ENCODE data around the gene NPW. TPM values are rescaled to one million over a fixed set of nuclear protein-coding genes. Genes with fewer than 3 reads are reported as not detected.

Gene NPW
- under 0.01 TPM in 1 of 2 replicates, not detected in the other for total RNA-seq

DNA sequence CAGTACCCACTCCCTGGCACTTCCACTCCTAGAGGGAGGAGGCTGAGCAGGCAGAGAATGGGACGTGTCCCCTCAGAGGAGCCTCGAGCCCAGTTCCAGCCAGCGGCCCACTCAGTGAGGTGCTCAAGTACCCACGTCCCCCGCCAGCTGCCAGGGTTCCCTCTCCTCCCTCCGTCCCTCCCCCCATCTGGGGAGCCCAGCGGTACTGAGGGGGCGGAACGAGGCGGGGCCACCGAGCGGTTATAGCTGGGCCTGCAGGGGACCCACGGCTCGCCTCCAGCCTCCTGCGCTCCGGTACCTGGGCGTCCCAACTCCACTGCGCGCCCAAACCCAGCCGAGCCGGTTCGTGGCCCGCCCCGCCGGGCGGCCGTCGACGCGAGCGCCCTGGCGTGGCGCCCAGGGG is at the start of gene NPW:
Gene NPW (plus strand): TSS at position 268 of the 403 bp plus-strand sequence.

DNA sequence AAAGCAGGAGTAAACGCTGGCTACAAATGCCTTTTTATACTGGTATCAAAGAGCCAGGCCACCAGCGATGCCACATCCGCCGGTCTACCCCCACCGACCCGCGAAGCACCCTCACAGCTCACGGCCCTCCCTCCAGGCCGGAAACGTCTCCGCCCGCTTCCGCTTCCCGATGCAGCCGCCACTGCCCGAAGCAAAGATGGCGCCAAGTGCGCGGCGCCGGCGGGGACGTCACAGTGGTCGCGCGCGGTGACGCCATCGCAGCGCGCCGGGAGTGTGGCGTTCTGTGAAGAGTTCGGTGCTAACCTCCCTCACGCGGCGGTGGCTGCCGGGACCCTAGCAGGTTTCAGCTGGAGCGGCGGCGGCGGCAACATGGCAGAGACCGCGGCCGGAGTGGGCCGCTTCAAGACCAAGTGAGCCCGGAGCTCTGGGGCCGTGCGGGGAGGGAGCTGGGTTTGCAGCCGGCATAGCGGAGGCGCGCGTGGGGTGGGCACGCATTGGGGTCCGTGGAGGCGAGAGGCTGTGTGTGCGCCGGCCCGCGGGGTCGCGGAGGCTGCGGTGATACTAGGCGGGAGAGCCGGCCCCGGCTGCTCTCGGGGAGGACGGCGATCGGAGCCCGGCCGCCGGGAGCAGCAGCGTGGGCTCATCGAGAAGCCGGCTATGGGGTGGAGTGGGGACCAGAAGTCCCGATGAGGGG is 47.6 kb upstream of the NPW start, which contains the start of gene TBL3:
Gene TBL3 (plus strand): TSS at position 258 of the 694 bp plus-strand sequence. CDS start 112 bp downstream, at position 370.

DNA sequence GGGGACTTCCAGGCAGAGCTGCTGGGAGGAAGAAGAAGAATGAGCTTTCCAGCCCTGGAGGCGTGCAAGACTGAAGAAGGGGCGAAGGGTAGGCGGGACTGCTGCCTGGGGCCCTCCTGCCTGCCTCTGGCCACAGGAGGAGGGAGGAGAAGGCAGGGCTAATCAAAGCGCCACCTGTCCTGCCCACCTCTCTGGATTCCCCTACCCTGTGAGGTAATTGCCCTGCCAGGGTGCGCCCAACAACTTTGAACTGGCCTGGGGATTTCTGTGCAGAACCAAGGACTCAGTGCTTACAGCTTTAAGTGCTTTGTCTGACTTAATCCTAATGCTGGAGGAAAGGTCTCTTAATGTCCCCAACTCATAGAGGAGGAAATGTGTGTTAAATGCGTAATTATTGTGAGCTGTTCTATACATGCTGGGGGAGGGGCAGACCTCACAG is 38.2 kb upstream of the NPW start, which contains the start of gene NOXO1:
Gene NOXO1 (minus strand): TSS at position 72 of the 439 bp plus-strand sequence. CDS start 290 bp downstream, outside the sequence.

DNA sequence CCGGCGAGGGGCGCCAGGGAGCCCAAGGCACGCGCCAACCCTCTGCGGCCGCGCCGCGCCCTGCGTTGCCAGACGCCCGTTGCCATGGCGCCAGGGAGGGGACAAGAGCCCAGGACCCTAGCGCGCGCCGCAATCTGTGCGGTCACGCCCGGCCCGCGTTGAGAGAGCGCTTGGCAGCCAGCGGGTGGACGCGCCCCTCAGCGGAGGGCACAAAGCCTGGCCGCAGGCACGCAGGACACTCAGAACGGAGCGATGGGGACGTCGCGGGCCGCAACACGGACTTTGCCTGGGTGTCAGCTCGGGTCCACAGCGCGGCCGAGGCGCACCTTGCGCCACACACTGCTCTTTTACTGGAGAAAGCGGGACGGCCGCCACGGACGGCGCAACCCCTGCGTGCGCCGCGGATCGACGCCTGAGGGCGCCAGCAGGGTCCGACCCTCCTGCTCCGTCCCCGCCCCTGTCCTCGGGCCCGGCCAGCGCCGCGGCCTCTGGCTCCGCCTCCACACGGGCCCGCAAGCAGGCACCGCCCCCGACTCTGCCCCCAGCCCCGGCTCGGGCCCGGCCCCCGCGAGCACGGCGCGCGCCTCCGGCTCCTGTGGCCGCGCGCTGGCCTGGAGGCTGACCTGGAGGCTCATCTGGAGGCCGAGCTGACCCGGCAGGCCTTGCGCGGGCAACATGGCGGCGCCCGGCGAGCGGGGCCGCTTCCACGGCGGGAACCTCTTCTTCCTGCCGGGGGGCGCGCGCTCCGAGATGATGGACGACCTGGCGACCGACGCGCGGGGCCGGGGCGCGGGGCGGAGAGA is 35.8 kb upstream of the NPW start, which contains the start of gene GFER:
Gene GFER (plus strand): TSS at position 650 of the 803 bp plus-strand sequence. CDS start 26 bp downstream, at position 676.

DNA sequence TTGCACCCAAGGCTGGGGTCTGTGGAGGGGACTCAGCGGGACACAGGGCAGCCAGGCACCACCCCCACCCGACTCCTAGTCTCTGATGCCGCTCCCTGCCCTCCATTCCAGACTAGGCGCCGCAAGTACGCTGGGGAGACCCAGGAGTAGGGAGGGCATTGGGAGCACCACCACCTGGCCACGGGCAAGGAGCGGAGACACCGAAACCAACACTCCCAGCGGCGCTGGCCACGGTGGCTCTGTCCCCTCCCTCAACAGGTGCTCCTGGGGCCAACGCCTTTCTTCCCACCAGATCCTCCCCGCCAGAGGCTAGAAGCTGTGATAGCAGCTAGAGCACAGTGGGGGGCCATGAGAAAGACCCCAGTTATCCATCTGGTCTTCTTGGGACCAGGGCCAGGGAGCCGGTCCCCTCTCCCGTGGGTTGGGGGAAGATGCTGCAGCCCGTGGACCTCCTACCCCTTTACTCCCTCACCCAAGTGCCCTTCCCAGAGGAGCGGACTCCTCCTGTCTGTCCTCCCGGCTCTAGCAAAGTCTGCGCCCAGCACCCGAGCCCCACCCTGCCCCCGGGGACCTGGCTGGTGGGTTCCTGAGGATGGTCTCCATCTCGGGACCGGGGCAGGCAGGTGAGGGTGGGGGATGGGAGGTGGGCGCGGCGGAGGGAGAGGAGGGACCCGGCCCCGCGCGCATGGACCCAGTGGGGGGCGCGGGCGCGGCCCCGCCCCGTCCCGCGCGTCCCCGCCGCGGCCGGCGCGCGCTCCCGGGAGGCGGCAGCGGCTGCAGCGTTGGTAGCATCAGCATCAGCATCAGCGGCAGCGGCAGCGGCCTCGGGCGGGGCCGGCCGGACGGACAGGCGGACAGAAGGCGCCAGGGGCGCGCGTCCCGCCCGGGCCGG is 30.1 kb upstream of the NPW start, which contains the start of gene SYNGR3:
Gene SYNGR3 (plus strand): TSS at position 762 of the 892 bp plus-strand sequence. CDS start 133 bp downstream, outside the sequence.

DNA sequence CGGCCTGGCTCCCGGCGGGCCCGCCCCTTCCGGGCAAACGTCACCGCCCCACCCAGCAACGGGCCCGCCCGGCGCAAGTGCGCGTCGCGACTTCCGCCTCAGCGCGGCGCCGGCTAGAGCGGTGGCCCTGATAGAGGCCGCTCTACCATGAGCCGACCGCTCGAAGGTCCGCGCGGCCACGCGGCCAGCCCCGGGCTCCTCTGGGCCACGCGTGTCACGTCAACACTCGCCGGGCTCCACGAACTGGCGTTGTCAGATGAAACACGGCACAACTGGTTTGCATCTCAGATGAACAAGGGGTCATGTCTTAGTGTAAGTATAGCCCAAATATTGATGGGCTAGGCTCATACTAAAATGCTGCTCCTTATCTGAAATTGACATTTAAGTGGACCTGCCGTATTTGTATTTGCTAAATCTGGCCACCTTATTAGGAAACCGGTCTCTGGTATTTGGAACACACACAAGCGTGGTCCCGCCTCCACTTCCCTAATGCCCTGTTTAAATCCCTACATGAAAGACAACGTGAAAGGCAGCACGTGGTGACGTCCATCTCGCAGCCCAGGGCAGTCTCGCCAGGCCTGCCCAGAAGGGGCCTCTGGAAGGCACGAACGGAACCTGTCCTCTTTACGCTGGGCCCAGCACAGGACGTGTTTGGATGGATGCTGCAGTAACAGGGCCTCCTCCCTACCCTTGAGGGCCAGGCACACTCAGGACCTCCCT is 9.6 kb upstream of the NPW start, which contains the start of gene ZNF598:
Gene ZNF598 (minus strand): TSS at position 31 of the 720 bp plus-strand sequence.

DNA sequence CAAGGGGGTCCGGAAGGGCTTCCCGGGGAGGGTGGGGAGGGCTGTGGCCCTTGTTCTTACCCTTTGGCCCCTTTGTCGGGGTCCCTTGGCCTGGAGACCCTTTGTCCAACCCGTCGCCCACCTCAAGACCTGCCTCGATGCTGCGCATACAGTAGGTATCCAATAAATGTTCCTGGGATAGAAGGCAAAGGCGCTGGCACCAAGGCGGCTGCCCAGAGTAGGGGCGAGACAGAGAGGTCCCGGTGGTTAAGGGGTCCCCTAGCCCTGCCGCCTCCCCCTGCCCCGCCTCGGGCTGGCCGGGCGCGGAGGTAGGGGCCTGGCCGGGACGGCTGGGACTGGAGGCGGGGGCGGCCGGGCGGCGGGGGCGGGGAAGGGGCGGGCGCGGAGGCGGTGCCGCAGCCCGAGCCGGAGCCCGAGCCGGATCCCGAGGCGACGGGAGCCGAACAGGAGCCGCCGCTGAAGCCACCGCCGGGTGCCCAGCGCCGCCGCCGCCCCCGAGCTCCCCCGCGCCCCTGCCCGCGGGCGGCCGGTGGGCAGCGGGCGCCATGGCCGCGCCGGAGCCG is 7.0 kb downstream of the NPW start, which contains the start of gene NHERF2:
Gene NHERF2 (plus strand): TSS at position 442 of the 563 bp plus-strand sequence. CDS start 104 bp downstream, at position 546.

DNA sequence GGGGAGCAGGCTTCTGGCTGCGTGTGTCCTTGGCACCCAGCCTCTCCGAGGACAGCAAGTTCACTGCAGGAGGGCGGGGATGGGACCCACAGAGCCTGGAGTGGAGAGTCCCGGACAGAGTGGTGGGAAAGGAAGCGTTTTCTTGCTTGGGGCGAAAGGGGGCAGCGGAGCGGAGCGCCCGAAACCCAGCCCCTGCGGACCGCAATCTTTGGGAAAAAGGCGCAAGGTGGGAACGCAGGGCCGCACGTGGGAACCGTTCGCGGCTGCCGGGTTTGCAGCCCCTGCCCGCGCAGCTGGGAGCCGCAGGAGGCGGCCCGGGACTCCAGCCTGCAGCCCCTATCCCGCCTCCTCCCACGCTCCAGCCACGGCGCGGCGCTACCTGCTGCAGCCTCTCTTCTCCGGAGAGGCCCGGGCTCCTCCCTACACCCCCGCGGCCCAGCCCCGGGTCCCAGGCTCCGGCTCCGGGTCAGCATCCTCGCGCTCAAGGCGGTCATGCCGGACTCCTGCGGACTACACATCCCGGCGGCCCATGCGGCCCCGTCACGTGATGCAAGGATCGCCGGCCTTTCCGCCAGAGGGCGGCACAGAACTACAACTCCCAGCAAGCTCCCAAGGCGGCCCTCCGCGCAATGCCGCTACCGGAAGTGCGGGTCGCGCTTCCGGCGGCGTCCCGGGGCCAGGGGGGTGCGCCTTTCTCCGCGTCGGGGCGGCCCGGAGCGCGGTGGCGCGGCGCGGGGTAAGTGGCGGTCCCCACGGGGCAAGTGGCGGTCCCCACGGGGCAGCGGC is 27.9 kb downstream of the NPW start, which contains the start of the genes NTHL1 and TSC2:
Gene NTHL1 (minus strand): TSS at position 505 of the 786 bp plus-strand sequence. CDS start 11 bp downstream, at position 494.
Gene TSC2 (plus strand): TSS at position 656 of the 786 bp plus-strand sequence. CDS start 631 bp downstream, outside the sequence.

Other genes starting within 250 kb of the NPW start
- 29.6 and 59.5 TPM in 2 replicates for gene NME3, start 248.2 kb upstream of the NPW start, total RNA-seq
- 8.9 and 14.9 TPM in 2 replicates for gene EME2, start 247.0 kb upstream of the NPW start, total RNA-seq
- 50.8 and 76.9 TPM in 2 replicates for gene MRPS34, start 246.7 kb upstream of the NPW start, total RNA-seq
- 35.5 TPM in 2 replicates for gene SPSB3, start 237.2 kb upstream of the NPW start, total RNA-seq
- 48.6 and 66.3 TPM in 2 replicates for gene NUBP2, start 236.8 kb upstream of the NPW start, total RNA-seq
- under 0.01 TPM in 1 of 2 replicates, not detected in the other for gene IGFALS, start 226.1 kb upstream of the NPW start, total RNA-seq
- 56.7 and 77.9 TPM in 2 replicates for gene HAGH, start 193.0 kb upstream of the NPW start, total RNA-seq
- gene FAHD1, start 192.6 kb upstream of the NPW start, total RNA-seq = 83.4 and 95.7 TPM in 2 replicates
- gene MEIOB, start 147.6 kb upstream of the NPW start, total RNA-seq = 0.07 TPM in 1 of 2 replicates, not detected in the other
- gene HS3ST6, start 101.4 kb upstream of the NPW start, total RNA-seq = 0.34 and 0.50 TPM in 2 replicates
- 6.8 and 7.3 TPM in 2 replicates for gene MSRB1, start 76.6 kb upstream of the NPW start, total RNA-seq
- gene RPL3L, start 65.1 kb upstream of the NPW start, total RNA-seq = under 0.01 TPM in 1 of 2 replicates, not detected in the other
- 158 and 171 TPM in 2 replicates for gene NDUFB10, start 60.2 kb upstream of the NPW start, total RNA-seq
- gene RPS2, start 55.0 kb upstream of the NPW start, total RNA-seq = 2,006 and 6,295 TPM in 2 replicates
- gene RNF151, start 52.9 kb upstream of the NPW start, total RNA-seq = not detected in 2 replicates
- 50.2 and 57.3 TPM in 2 replicates for gene TBL3, start 47.7 kb upstream of the NPW start, total RNA-seq
- 0.28 and 1.7 TPM in 2 replicates for gene NOXO1, start 38.3 kb upstream of the NPW start, total RNA-seq
- gene GFER, start 35.6 kb upstream of the NPW start, total RNA-seq = 9.0 and 14.0 TPM in 2 replicates
- 1.1 and 4.4 TPM in 2 replicates for gene SYNGR3, start 29.8 kb upstream of the NPW start, total RNA-seq
- 47.8 and 68.7 TPM in 2 replicates for gene ZNF598, start 10.0 kb upstream of the NPW start, total RNA-seq
- 10.3 and 19.8 TPM in 2 replicates for gene NHERF2, start 7.1 kb downstream of the NPW start, total RNA-seq
- 17.4 and 21.2 TPM in 2 replicates for gene NTHL1, start 28.0 kb downstream of the NPW start, total RNA-seq
- 19.8 and 53.7 TPM in 2 replicates for gene TSC2, start 28.2 kb downstream of the NPW start, total RNA-seq
- gene PKD1, start 116.1 kb downstream of the NPW start, total RNA-seq = 89.5 and 226 TPM in 2 replicates
- 0.28 and 0.34 TPM in 2 replicates for gene RAB26, start 128.8 kb downstream of the NPW start, total RNA-seq
- 57.1 and 81.6 TPM in 2 replicates for gene TRAF7, start 136.0 kb downstream of the NPW start, total RNA-seq
- gene CASKIN1, start 176.8 kb downstream of the NPW start, total RNA-seq = 0.34 and 1.6 TPM in 2 replicates
- gene MLST8, start 185.7 kb downstream of the NPW start, total RNA-seq = 23.9 and 25.3 TPM in 2 replicates
- 1.0 and 2.1 TPM in 2 replicates for gene BRICD5, start 191.1 kb downstream of the NPW start, total RNA-seq
- gene PGP, start 195.1 kb downstream of the NPW start, total RNA-seq = 7.2 and 8.0 TPM in 2 replicates
- 24.9 and 28.6 TPM in 2 replicates for gene E4F1, start 203.8 kb downstream of the NPW start, total RNA-seq
- 0.34 and 1.00 TPM in 2 replicates for gene DNASE1L2, start 216.7 kb downstream of the NPW start, total RNA-seq
- gene ECI1, start 231.8 kb downstream of the NPW start, total RNA-seq = 36.4 and 170 TPM in 2 replicates
- gene RNPS1, start 248.3 kb downstream of the NPW start, total RNA-seq = 80.3 and 114 TPM in 2 replicates